GM12878 (cell line): ENCODE measurements around the gene KLF15. TPM values are rescaled to one million over a fixed set of nuclear protein-coding genes. Genes with fewer than 3 reads are reported as not detected.

Source experiments
- ATAC-seq: fragments of 200-7000 bp; cut with Tn5 transposase; 3 replicates; pipeline ENCODE4 v1.9.1; 2020; ENCODE audit warnings: mild to moderate bottlenecking, moderate library complexity
- BruUV-seq: library from RNA; stranded (reverse); fragments of 400-500 nt; replicated peaks from 2 replicates; lab custom pipeline; 2021; lab: Mats Ljungman, UMichigan
- CTCF ChIA-PET: fragments of 300-600 bp; sonication (Branson Sonifier 250); formaldehyde crosslinking; extraction: SDS; loops from one replicate; lab custom pipeline; 2021; ENCODE audit warnings: inconsistent platforms; lab: Yijun Ruan, JAX
- POLR2A ChIA-PET: fragments of 350-600 bp; formaldehyde crosslinking; extraction: SDS; loops from one replicate; lab custom pipeline; 2021; ENCODE audit warnings: inconsistent platforms; lab: Charles Lee
- RAD21 ChIA-PET: fragments of 300-600 bp; sonication (Branson Sonifier 250); formaldehyde crosslinking; loops from one replicate; lab custom pipeline; 2023; ENCODE audit warnings: antibody characterized with exemption; ENCODE audit not compliant: unreplicated experiment; lab: Charles Lee
- SMC1A ChIA-PET: fragments of 300-600 bp; sonication (Branson Sonifier 250); formaldehyde crosslinking; loops from one replicate; lab custom pipeline; 2023; ENCODE audit not compliant: unreplicated experiment, uncharacterized antibody; lab: Charles Lee
- DNase-seq: peaks from one replicate; pipeline ENCODE4 v3.0.0-alpha.2; 2011; ENCODE audit warnings: low read depth, low spot score
- FAIRE-seq: peaks from 3 replicates; lab custom pipeline; 2011; peaks lifted over from hg19 to GRCh38; lab: Jason Lieb, UNC
- H2AFZ ChIP-seq: 2 replicates; pipeline ENCODE4 v1.6.0; 2011; ENCODE audit warnings: low read depth, low read length, control low read depth; ENCODE audit not compliant: control insufficient read depth
- H3K27ac ChIP-seq: 2 replicates; pipeline ENCODE4 v1.5.1; 2011; ENCODE audit warnings: control low read depth; ENCODE audit not compliant: control insufficient read depth, insufficient read depth
- H3K27me3 ChIP-seq, 2 experiments: replicated peaks in 1 of 2; 2 replicates each; pipeline versions ENCODE4 v1.6.0 to v1.6.1; 2011; ENCODE audit warnings: low read length in 1 of 2; ENCODE audit not compliant: control insufficient read depth in 2 of 2, insufficient read depth in 2 of 2
- H3K36me3 ChIP-seq, 2 experiments: 2 replicates each; pipeline ENCODE4 v1.5.1; 2011; ENCODE audit warnings: low read length in 1 of 2; ENCODE audit not compliant: control insufficient read depth in 2 of 2, insufficient read depth in 2 of 2
- H3K4me1 ChIP-seq: 2 replicates; pipeline ENCODE4 v1.6.1; 2011; ENCODE audit warnings: mild to moderate bottlenecking, low read length, moderate library complexity, mixed read lengths; ENCODE audit not compliant: control insufficient read depth, insufficient read depth
- H3K4me2 ChIP-seq: 2 replicates; pipeline ENCODE4 v1.6.0; 2011; ENCODE audit warnings: control low read depth; ENCODE audit not compliant: control insufficient read depth, insufficient read depth
- H3K4me3 ChIP-seq: fragments of 200-600 bp; sonication (generic); 2 replicates; pipeline ENCODE4 v1.5.1; 2016
- H3K79me2 ChIP-seq: 2 replicates; pipeline ENCODE4 v1.6.0; 2011; ENCODE audit warnings: low read length; ENCODE audit not compliant: control insufficient read depth, insufficient read depth
- H3K9ac ChIP-seq: 2 replicates; pipeline ENCODE4 v1.8.0; 2011; ENCODE audit warnings: low read length, control low read depth, mixed read lengths; ENCODE audit not compliant: control insufficient read depth, insufficient read depth
- H3K9me3 ChIP-seq: replicated peaks from 3 replicates; pipeline ENCODE4 v1.5.1; 2011; ENCODE audit warnings: mild to moderate bottlenecking, low read length; ENCODE audit not compliant: control insufficient read depth, insufficient read depth
- H4K20me1 ChIP-seq: 2 replicates; pipeline ENCODE4 v1.6.0; 2011; ENCODE audit not compliant: control insufficient read depth, insufficient read depth
- EP300 ChIP-seq, 2 experiments: fragments of 150-350 bp in 1 of 2; IDR thresholded peaks; 2 replicates each; pipeline ENCODE4 v1.6.1; 2011 to 2012; ENCODE audit warnings: low read depth in 2 of 2, low read length in 2 of 2, borderline replicate concordance in 1 of 2, improper control_type of control experiment in 1 of 2, inconsistent platforms in 1 of 2; ENCODE audit not compliant: control insufficient read depth in 1 of 2
- KAT2A ChIP-seq: conservative IDR thresholded peaks from 2 replicates; pipeline ENCODE4 v1.6.1; 2011; ENCODE audit warnings: low read depth, low read length; ENCODE audit not compliant: control insufficient read depth
- NBN ChIP-seq: fragments of 450-650 bp; IDR thresholded peaks from 2 replicates; pipeline ENCODE4 v1.6.1; 2016
- NRF1 ChIP-seq: conservative IDR thresholded peaks from 2 replicates; pipeline ENCODE4 v1.6.1; 2011; ENCODE audit warnings: mild to moderate bottlenecking, low read depth, low read length, improper control_type of control experiment
- RAD21 ChIP-seq: IDR thresholded peaks from 2 replicates; pipeline ENCODE4 v1.6.1; 2011; ENCODE audit warnings: mild to moderate bottlenecking, low read depth, low read length, moderate library complexity; ENCODE audit not compliant: insufficient read depth
- YY1 ChIP-seq: IDR thresholded peaks from 2 replicates; pipeline ENCODE4 v1.6.1; 2011; ENCODE audit warnings: low read depth, mild to moderate bottlenecking, low read length
- ZBED1 ChIP-seq: IDR thresholded peaks from 2 replicates; pipeline ENCODE4 v1.6.1; 2016; ENCODE audit warnings: borderline replicate concordance
- ZNF207 ChIP-seq: fragments of 450-650 bp; IDR thresholded peaks from 2 replicates; pipeline ENCODE4 v1.6.1; 2014; ENCODE audit warnings: antibody characterized with exemption, mild to moderate bottlenecking, borderline replicate concordance
- WGBS: methylation state at CpG from one replicate; pipeline ENCODE4 v1.1.6; 2016; ENCODE audit warnings: low lambda C conversion rate; ENCODE audit not compliant: insufficient replicate concordance, insufficient coverage; ENCODE audit errors: missing lambda C conversion rate; 5-methylcytosine and 5-hydroxymethylcytosine counted together
- in situ Hi-C: fragments of 300-500 bp; cut with MboI; formaldehyde crosslinking; loops from 9 replicates; pipeline ENCODE4 v1.14.3; 2018; ENCODE audit warnings: mixed read lengths
- intact Hi-C: fragments of 100-400 bp; cut with micrococcal nuclease; formaldehyde crosslinking; loops from one replicate; pipeline ENCODE4 v1.14.2; 2022; ENCODE audit not compliant: unreplicated experiment
- polyA plus RNA-seq, 11 experiments: library from polyadenylated mRNA; depleted of rRNA in 4 of 11; unstranded in 6 of 11; stranded (reverse) in 5 of 11; fragments of >200 nt; fragmentation: Nextera tagmentation in 4 of 11; fragmentation: Illumina TruSeq in 1 of 11; extraction: Ambion mirVana in 4 of 11; extraction: Trizol in 1 of 11; gene quantifications; 1 replicate in 1 of 11; 2 replicates in 10 of 11; pipeline versions ENCODE4 v1.2.1 to v1.2.3, GENCODE V29; 2011 to 2016; ENCODE audit warnings: inconsistent platforms in 2 of 11, missing spikeins in 2 of 11, low read depth in 1 of 11
- total RNA-seq, 4 experiments: library from RNA; depleted of rRNA in 3 of 4; stranded (reverse); fragments of >200 nt in 3 of 4; fragmentation: Illumina TruSeq in 1 of 4; extraction: Trizol in 1 of 4; gene quantifications; 2 replicates each; pipeline versions ENCODE4 v1.2.1 to v1.2.3, GENCODE V29; 2013 to 2021
- TF ChIP-seq, protein P1 (sequence below): IDR thresholded peaks from 2 replicates; pipeline ENCODE4 v1.6.1; 2011; ENCODE audit warnings: low read depth, mild to moderate bottlenecking, low read length, moderate library complexity, borderline replicate concordance; ENCODE audit errors: extremely low read depth
- TF ChIP-seq, protein P2 (sequence below): fragments of 450-650 bp; IDR thresholded peaks from 2 replicates; pipeline ENCODE4 v1.6.1; 2017; ENCODE audit warnings: antibody characterized with exemption, mild to moderate bottlenecking, moderate library complexity
- TF ChIP-seq, protein P3 (sequence below): IDR thresholded peaks from 2 replicates; pipeline ENCODE4 v1.6.1; 2011; ENCODE audit warnings: mild to moderate bottlenecking, low read depth, low read length, moderate library complexity; ENCODE audit not compliant: insufficient replicate concordance

KLF15 gene
- total and polyA plus RNA-seq, 10 of the 15 experiments (the other 5 are each of a cell fraction or from before 2014, with no cell fraction given) = 0.15 TPM; not detected in 9

DNA sequence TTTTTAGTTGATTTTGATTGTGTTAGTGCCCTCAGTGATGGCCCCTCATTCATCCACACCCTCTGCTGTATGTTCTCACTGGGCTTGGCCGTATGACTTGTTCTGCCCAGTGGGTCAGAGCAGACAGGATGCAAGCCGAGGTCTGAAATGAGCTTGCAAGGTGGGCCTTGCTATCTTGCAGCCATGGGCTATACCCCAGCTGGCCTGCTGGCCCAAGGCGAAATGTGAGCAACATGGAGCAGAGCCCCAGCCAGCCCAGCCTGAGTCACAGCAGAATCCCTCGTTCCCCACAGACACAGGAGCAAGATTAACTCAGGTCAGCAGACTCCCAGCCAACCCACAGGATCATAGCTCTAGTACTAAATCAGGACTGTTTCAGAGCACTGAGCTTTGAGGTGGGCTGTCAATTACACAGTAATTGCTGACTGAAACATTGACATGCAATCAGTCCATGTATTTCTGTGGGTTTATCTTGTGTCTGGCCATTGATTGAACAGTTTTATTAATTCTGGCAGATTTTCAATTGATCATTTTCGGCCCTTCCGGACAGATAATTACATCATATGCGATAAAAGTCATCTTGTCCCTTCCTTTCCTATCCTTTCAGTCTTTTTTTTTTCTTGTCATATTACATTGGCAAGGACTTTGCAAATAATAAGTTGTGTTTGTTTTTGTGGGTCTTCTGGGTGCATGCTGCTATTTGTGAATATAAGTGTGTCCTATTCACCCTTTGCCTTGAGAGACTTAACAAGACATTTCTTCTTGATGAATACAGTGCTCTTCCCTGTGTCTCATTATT, 27.1 kb downstream of the KLF15 start:
- ChIA-PET CTCF (no interaction called here), RAD21 (no interaction called here), POLR2A (no interaction called here), SMC1A (interaction anchor here (0.7 kb wide), 1 partner anchor 1013 kb away, joined by 3 read pairs; no protein-coding TSS in a partner anchor)
- WGBS = 32% methylated on average over 7 of the region's 7 CpGs
- DNase-seq (no peak), FAIRE-seq (no peak), ATAC-seq (no peak)
- Histone ChIP-seq H2AFZ (no peak overlapping the region), H3K9me3 (peaks cover 4% of the 10 kb centered on the region; the same call in 2 of the 3 replicates), H3K4me3 (no peak overlapping the region), H3K79me2 (no peaks in the 10 kb centered on the region), H3K4me1 (no peaks in the 10 kb centered on the region), H3K9ac (no peak overlapping the region), H4K20me1 (no peaks in the 10 kb centered on the region), H3K4me2 (no peak overlapping the region), H3K36me3 (no peaks in the 10 kb centered on the region), H3K27me3 (no peaks in the 10 kb centered on the region), H3K27ac (no peak overlapping the region)
- no TSS peak for BruUV-seq
- in situ Hi-C loops (no loop called here), intact Hi-C loops (no loop called here)
- TF ChIP-seq, protein P1, sequence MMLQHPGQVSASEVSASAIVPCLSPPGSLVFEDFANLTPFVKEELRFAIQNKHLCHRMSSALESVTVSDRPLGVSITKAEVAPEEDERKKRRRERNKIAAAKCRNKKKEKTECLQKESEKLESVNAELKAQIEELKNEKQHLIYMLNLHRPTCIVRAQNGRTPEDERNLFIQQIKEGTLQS = no peak

DNA sequence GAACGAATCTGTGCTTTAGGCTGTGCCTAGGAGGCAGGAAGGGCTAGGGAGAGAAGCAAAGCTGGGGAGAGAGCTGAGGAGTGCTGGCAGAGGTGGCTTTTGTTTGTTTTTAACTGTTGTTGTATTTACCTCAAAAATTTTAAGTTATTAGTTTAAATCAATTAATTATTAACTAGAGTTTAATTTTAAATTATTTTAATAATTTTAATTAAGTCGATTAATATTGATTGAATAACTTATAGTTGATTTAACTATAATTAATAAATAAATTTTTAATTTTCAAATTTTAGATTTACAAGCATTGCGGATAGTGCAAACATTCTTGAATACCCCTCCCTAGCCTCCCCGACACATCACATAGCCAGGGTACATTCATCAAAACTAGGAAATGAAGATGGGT, 30.6 kb downstream of the KLF15 start:
- no peak overlapping the region for H3K9ac ChIP-seq
- POLR2A ChIA-PET = no interaction called here
- no peaks in the 10 kb centered on the region for H3K79me2 ChIP-seq
- FAIRE-seq (no peak), ATAC-seq (no peak), DNase-seq (no peak)
- H3K4me2 ChIP-seq = no peak overlapping the region
- no peak overlapping the region for H3K27ac ChIP-seq
- H3K36me3 ChIP-seq = no peaks in the 10 kb centered on the region
- CTCF ChIA-PET = no interaction called here
- H2AFZ ChIP-seq = no peak overlapping the region
- peaks cover 4% of the 10 kb centered on the region; the same call in 2 of the 3 replicates for H3K9me3 ChIP-seq
- no peaks in the 10 kb centered on the region; a peak in 1 of 4 replicates for H3K27me3 ChIP-seq
- intact Hi-C loops = no loop called here
- in situ Hi-C loops = no loop called here
- no peak overlapping the region for H3K4me3 ChIP-seq
- no peaks in the 10 kb centered on the region for H4K20me1 ChIP-seq
- SMC1A ChIA-PET = no interaction called here
- WGBS = 48% methylated on average over 4 of the region's 4 CpGs
- no peaks in the 10 kb centered on the region for H3K4me1 ChIP-seq
- no TSS peak for BruUV-seq
- RAD21 ChIA-PET = no interaction called here
- TF ChIP-seq RAD21 = no peak
- no peak for TF ChIP-seq ZBED1
- no peak for TF ChIP-seq YY1
- no peak for TF ChIP-seq NBN
- TF ChIP-seq, protein P2, sequence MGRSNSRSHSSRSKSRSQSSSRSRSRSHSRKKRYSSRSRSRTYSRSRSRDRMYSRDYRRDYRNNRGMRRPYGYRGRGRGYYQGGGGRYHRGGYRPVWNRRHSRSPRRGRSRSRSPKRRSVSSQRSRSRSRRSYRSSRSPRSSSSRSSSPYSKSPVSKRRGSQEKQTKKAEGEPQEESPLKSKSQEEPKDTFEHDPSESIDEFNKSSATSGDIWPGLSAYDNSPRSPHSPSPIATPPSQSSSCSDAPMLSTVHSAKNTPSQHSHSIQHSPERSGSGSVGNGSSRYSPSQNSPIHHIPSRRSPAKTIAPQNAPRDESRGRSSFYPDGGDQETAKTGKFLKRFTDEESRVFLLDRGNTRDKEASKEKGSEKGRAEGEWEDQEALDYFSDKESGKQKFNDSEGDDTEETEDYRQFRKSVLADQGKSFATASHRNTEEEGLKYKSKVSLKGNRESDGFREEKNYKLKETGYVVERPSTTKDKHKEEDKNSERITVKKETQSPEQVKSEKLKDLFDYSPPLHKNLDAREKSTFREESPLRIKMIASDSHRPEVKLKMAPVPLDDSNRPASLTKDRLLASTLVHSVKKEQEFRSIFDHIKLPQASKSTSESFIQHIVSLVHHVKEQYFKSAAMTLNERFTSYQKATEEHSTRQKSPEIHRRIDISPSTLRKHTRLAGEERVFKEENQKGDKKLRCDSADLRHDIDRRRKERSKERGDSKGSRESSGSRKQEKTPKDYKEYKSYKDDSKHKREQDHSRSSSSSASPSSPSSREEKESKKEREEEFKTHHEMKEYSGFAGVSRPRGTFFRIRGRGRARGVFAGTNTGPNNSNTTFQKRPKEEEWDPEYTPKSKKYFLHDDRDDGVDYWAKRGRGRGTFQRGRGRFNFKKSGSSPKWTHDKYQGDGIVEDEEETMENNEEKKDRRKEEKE = no peak
- no peak for TF ChIP-seq ZNF207
- no peak for TF ChIP-seq KAT2A
- no peak for TF ChIP-seq EP300 (IDR thresholded peaks at IDR 0.05; ENCODE audit: borderline replicate concordance in 1 of 2, control insufficient read depth in 1 of 2, low read depth in 2 of 2, low read length in 2 of 2)
- TF ChIP-seq, protein P3, sequence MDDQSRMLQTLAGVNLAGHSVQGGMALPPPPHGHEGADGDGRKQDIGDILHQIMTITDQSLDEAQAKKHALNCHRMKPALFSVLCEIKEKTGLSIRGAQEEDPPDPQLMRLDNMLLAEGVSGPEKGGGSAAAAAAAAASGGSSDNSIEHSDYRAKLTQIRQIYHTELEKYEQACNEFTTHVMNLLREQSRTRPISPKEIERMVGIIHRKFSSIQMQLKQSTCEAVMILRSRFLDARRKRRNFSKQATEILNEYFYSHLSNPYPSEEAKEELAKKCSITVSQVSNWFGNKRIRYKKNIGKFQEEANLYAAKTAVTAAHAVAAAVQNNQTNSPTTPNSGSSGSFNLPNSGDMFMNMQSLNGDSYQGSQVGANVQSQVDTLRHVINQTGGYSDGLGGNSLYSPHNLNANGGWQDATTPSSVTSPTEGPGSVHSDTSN = no peak
- TF ChIP-seq NRF1 = no peak
